Stimulated activated naive CD4-positive, alpha-beta T cell treated with Interleukin-2 at 50 U/mL for 16 hours (primary cell): Measurements from ENCODE around the gene SPEF2.
"Not testable (repeated sequence)": the region's sequence is repeated elsewhere in the genome, so short reads cannot be mapped to it uniquely, and the experiment has no call there.

ENCODE experiments used
- DNase-seq: peaks from one replicate; lab custom pipeline; 2025; lab: John Stamatoyannopoulos, UW

SPEF2 gene

GRCh38 chr5:35853631-35854030 lies 236.0 kb downstream of the SPEF2 start:
- peak; percentile 76 for DNase-seq

GRCh38 chr5:35854248-35854647 lies 236.6 kb downstream of the SPEF2 start:
- DNase-seq, result peak; percentile 63

- no peak for DNase-seq
Measured at GRCh38 chr5:35855187-35855586, 237.5 kb downstream of the SPEF2 start.

GRCh38 chr5:35856186-35856764 lies 238.6 kb downstream of the SPEF2 start:
- DNase-seq, result not testable (repeated sequence)

GRCh38 chr5:35856765-35857351 lies 239.2 kb downstream of the SPEF2 start, which contains the start of gene IL7R:
IL7R (plus strand) TSS chr5:35856891; CDS start chr5:35856978, 87 bp downstream.
- no peak for DNase-seq

GRCh38 chr5:35857606-35858205 lies 240.0 kb downstream of the SPEF2 start:
- DNase-seq, result no peak

GRCh38 chr5:35859101-35859661 lies 241.5 kb downstream of the SPEF2 start:
- DNase-seq, result no peak

GRCh38 chr5:35860686-35861085 lies 243.0 kb downstream of the SPEF2 start:
- no peak for DNase-seq

GRCh38 chr5:35861718-35862117 lies 244.1 kb downstream of the SPEF2 start:
- DNase-seq, result no peak

- no peak for DNase-seq
Measured at GRCh38 chr5:35862126-35862525, 244.5 kb downstream of the SPEF2 start.

- DNase-seq, result no peak
Measured at GRCh38 chr5:35863159-35863558, 245.5 kb downstream of the SPEF2 start.
